Right lobe of liver (tissue), 6 donors: ENCODE measurements around the gene SNX9. TPM values are rescaled to one million over a fixed set of nuclear protein-coding genes. Genes with fewer than 3 reads are reported as not detected.

Source experiments
- ATAC-seq, 4 donors: fragments of 200-7000 bp; cut with Tn5 transposase; one replicate each; pipeline ENCODE4 v1.9.1; 2020; ENCODE audit warnings: mild to moderate bottlenecking in 4 of 4, moderate library complexity in 4 of 4
- DNase-seq, 3 donors: peaks; one replicate each; pipeline ENCODE4 v3.0.0-alpha.2; 2020
- H3K27ac ChIP-seq, 3 donors: fragments of 200-600 bp; one replicate each; pipeline ENCODE4 v1.8.0; 2022
- H3K27me3 ChIP-seq, 2 donors: fragments of 200-600 bp; one replicate each; pipeline ENCODE4 v1.8.0; 2022
- H3K36me3 ChIP-seq, 4 donors: fragments of 200-600 bp; sonication (generic) in 1 of 4; one replicate each; pipeline versions ENCODE4 v1.5.1 to v1.8.0; 2017 to 2022; ENCODE audit warnings: control low read depth in 1 of 4
- H3K4me1 ChIP-seq, 4 donors: fragments of 200-600 bp; sonication (generic) in 1 of 4; one replicate each; pipeline versions ENCODE4 v1.5.1 to v1.8.0; 2017 to 2022; ENCODE audit warnings: control low read depth in 1 of 4
- H3K4me3 ChIP-seq, 3 donors: fragments of 200-600 bp; one replicate each; pipeline ENCODE4 v1.8.0; 2022
- H3K9me3 ChIP-seq, 4 donors: fragments of 200-600 bp; sonication (generic) in 1 of 4; one replicate each; pipeline versions ENCODE4 v1.5.1 to v1.8.0; 2017 to 2022; ENCODE audit warnings: control low read depth in 1 of 4
- POLR2A ChIP-seq: fragments of 450-650 bp; IDR thresholded peaks from one replicate; pipeline ENCODE4 v1.6.1; 2017; ENCODE audit warnings: antibody characterized with exemption, mild to moderate bottlenecking
- WGBS: methylation state at CpG from one replicate; pipeline ENCODE4 v1.1.6; 2018; ENCODE audit warnings: low coverage, low lambda C conversion rate; ENCODE audit not compliant: insufficient coverage; ENCODE audit errors: missing lambda C conversion rate; 5-methylcytosine and 5-hydroxymethylcytosine counted together
- intact Hi-C, 2 donors: fragments of 100-400 bp; cut with DNase I; formaldehyde crosslinking; loops; one replicate each; pipeline versions ENCODE4 v1.11.2 to v1.14.1; 2022
- total RNA-seq, 6 experiments: library from RNA; depleted of rRNA in 2 of 6; stranded (reverse); fragments of >200 nt in 2 of 6; fragmentation: NEBNext Ultra II Directional in 3 of 6; extraction: Animal tissue kit (Norgen Biotek cat#: 25700) in 3 of 6; gene quantifications; one replicate each; pipeline versions ENCODE4 v1.1.0 to v1.2.4, GENCODE V29; 2016 to 2023
- TF ChIP-seq, protein P1 (sequence below), 4 donors: fragments of 200-600 bp in 3 of 4; fragments of 450-650 bp in 1 of 4; IDR thresholded peaks; one replicate each; pipeline versions ENCODE4 v1.5.1 to v1.8.0; 2016 to 2022; ENCODE audit warnings: antibody characterized with exemption in 4 of 4, mild to moderate bottlenecking in 2 of 4
- donor health status: DM: no; HTN: yes; CAD: no.
- donor health status: DM: no; HTN: no; CAD: no.
- donor health status: DM: no; HTN: no; CAD: no.
- donor health status: DM: no; HTN: yes; CAD: no.
- donor health status: DM: no; HTN: yes; CAD: no.

Gene SNX9
- total RNA-seq, 6 experiments from 2014 or later: 24.6 to 38.0 (median 29.3) TPM

DNA sequence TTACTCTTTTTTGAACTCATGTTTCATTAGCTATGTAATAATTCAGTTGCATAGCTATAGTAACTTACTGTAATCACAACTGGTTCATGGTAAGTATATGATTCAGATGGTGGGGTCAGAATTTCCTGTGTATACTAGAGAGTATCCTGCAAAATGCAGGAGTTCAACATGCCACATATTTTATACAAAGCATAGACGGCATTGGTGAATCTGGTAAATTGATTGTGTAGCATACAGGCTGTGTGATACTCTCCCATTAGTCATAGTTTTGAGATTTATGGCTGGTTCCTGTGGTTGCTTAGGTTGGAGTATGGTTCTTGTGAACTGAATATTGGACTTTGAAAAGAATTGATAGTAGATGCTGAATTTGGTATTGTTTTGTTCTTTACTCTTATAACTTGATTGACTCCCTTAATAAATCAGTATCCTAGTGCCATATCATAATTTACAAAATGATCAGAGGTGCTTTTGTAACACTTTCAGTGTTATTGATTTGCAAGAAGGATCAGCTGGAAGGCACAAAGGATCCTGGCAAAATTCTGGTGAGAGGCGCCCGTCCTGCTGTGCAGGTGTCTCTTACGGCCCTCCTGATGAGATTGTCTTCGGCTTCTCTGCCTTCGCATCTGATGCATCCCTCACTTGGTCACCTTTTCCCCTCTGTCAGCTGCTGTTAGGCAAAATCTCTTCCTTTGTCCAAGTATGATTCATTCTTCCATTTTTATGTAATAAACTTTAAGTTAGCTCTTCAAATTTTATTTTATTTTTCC is 22.6 kb downstream of the SNX9 start:
- DNase-seq (no peak), ATAC-seq (no peak)
- 85% methylated on average over 6 of the region's 6 CpGs for WGBS
- no peak overlapping the region for H3K4me3 ChIP-seq
- H3K36me3 ChIP-seq: no peaks in the 10 kb centered on the region
- no peak for TF ChIP-seq POLR2A
- TF ChIP-seq, protein P1, sequence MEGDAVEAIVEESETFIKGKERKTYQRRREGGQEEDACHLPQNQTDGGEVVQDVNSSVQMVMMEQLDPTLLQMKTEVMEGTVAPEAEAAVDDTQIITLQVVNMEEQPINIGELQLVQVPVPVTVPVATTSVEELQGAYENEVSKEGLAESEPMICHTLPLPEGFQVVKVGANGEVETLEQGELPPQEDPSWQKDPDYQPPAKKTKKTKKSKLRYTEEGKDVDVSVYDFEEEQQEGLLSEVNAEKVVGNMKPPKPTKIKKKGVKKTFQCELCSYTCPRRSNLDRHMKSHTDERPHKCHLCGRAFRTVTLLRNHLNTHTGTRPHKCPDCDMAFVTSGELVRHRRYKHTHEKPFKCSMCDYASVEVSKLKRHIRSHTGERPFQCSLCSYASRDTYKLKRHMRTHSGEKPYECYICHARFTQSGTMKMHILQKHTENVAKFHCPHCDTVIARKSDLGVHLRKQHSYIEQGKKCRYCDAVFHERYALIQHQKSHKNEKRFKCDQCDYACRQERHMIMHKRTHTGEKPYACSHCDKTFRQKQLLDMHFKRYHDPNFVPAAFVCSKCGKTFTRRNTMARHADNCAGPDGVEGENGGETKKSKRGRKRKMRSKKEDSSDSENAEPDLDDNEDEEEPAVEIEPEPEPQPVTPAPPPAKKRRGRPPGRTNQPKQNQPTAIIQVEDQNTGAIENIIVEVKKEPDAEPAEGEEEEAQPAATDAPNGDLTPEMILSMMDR (IDR thresholded peaks at IDR 0.05): no peak
- H3K27me3 ChIP-seq: no peaks in the 10 kb centered on the region
- H3K4me1 ChIP-seq: peaks cover 0 to 8% (median 3%) of the 10 kb centered on the region in 4 donors
- intact Hi-C loops: no loop called here
- H3K9me3 ChIP-seq: no peaks in the 10 kb centered on the region
- no peak overlapping the region for H3K27ac ChIP-seq

DNA sequence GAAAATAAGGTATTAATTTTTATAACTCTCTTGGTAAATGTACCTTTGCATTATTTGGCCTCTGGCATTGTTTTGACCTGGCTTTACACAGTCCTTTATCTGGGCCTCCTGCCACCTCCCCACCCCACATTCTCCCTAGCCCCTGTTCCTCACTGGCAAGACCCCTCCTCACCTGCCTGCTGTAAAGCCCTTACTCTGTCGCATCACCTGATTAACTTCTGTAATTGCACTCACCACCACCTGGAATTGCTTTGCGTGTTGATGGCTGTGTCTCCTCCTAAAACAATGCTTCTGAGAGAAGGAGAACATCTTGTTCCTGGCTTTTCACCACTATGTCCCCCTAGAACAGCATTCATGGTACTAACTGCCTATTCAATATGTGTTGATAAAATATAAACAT is 24.8 kb downstream of the SNX9 start:
- ATAC-seq: no peak
- Histone ChIP-seq H3K4me1 (peaks cover 0 to 8% (median 3%) of the 10 kb centered on the region in 4 donors), H3K36me3 (no peaks in the 10 kb centered on the region), H3K9me3 (no peaks in the 10 kb centered on the region), H3K4me3 (no peak overlapping the region), H3K27ac (no peak overlapping the region), H3K27me3 (no peaks in the 10 kb centered on the region)
- WGBS: 100% methylated on average over 2 of the region's 2 CpGs
- intact Hi-C loops: no loop called here
- no peak for DNase-seq
- no peak for TF ChIP-seq POLR2A
- TF ChIP-seq, protein P1 (IDR thresholded peaks at IDR 0.05): no peak

DNA sequence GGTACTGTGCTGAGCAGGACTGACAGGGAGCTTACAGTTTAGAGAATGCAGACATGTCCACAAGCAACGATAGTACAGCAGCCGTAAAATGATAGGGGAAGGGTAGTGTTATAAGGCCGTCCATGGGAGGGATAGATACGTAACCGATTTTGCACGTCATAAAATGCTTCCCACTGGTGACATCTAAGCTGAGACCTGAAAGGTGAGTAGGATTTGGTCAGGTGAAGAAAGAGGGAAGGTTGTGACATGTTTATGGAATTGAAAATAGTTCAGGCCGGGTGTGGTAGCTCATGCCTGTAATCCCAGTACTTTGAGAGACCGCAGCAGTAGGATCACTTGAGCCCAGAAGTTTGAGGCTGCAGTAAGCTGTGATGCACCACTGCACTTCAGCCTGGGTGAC is 25.6 kb downstream of the SNX9 start:
- peaks cover 0 to 8% (median 3%) of the 10 kb centered on the region in 4 donors for H3K4me1 ChIP-seq

DNA sequence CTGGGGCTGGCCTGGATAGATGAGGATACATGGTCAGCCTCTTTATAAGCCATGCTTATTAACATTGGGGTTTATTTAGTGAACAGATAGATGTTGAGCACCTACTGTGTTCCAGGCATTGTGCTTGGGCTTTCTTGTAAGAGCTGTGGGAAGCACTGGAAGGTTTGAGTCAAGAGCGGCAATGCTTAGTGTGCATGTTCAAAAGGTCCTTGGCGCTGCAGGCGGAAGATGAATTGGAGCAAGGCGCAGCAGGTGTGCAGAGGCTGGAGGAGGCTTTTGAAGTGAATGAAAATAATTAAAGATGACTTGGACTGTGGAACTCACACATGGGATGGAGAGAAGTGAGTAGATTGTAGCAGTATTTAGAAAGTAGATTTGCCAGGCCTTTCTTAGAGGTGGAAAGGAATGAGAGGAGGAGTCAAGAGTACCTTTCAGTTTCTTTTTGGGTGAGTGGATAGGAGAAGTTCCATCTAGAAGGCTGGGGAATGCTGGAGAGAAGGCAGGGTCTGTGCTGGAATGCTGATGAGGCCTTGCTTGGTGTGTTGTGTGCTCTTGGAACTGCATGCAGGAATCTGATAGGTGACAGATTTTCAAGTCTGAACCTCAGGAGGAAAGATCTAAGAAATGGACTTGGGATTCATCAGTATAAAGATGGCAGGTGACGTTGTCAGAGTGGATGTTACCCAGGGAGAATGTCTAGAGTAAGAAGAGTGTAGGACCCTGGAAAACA is 26.4 kb downstream of the SNX9 start:
- Histone ChIP-seq H3K36me3 (no peaks in the 10 kb centered on the region), H3K4me3 (no peak overlapping the region), H3K4me1 (peaks cover 0 to 8% (median 3%) of the 10 kb centered on the region in 4 donors), H3K9me3 (no peaks in the 10 kb centered on the region), H3K27me3 (no peaks in the 10 kb centered on the region), H3K27ac (no peak overlapping the region)
- 98% methylated on average over 5 of the region's 5 CpGs for WGBS
- intact Hi-C loops: no loop called here
- no peak for DNase-seq
- no peak for TF ChIP-seq POLR2A
- ATAC-seq: peak in 2 of 4 donors; percentile 20 to 46

More for the DNA sequence above, 25.6 kb downstream of the SNX9 start:
- ATAC-seq (no peak), DNase-seq (no peak)
- intact Hi-C loops: no loop called here
- Histone ChIP-seq H3K9me3 (no peaks in the 10 kb centered on the region), H3K27ac (no peak overlapping the region), H3K36me3 (no peaks in the 10 kb centered on the region), H3K4me3 (no peak overlapping the region), H3K27me3 (no peaks in the 10 kb centered on the region)
- 87% methylated on average over 7 of the region's 8 CpGs for WGBS
- TF ChIP-seq, protein P1 (IDR thresholded peaks at IDR 0.05): no peak
- TF ChIP-seq POLR2A: no peak

DNA sequence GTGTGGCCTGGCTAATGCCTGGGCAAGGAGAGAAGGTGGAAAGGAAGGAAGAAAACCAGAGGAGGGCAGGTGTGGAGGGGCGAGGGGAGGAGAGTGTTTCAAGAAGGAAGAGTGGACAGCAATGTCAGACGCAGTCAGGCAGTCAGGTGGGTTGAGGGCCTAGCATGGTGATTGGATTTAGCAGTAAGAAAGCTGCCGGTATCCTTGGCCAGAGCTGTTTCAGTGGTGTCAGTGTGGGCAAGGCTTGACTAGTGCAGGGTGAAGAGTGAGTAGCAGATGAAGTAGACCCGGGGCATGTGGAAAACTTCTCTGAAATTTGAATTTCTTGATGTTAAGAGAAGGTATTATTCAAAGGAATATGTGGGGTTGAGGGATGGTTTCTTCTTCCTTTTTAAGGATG is 27.0 kb downstream of the SNX9 start:
- ATAC-seq: peak; percentile 13 to 30 (median 24)
- H3K4me1 ChIP-seq: peaks cover 0 to 8% (median 3%) of the 10 kb centered on the region in 4 donors

More for the DNA sequence above, 27.0 kb downstream of the SNX9 start:
- Histone ChIP-seq H3K36me3 (no peaks in the 10 kb centered on the region), H3K4me3 (no peak overlapping the region), H3K27me3 (no peaks in the 10 kb centered on the region), H3K9me3 (no peaks in the 10 kb centered on the region), H3K27ac (no peak overlapping the region)
- intact Hi-C loops: no loop called here
- 83% methylated on average over 4 of the region's 4 CpGs for WGBS
- no peak for DNase-seq
- TF ChIP-seq, protein P1 (IDR thresholded peaks at IDR 0.05): no peak
- no peak for TF ChIP-seq POLR2A
